Cardiac muscle cell (in vitro differentiated cells and primary cell): ENCODE measurements around the gene FOSL1. TPM values are rescaled to one million over a fixed set of nuclear protein-coding genes. Genes with fewer than 3 reads are reported as not detected.
"Not testable (repeated sequence)": the region's sequence is repeated elsewhere in the genome, so short reads cannot be mapped to it uniquely, and the experiment has no call there.

Experiments used
- DNase-seq, 2 donors: peaks; one replicate each; pipeline versions ENCODE4 v3.0.0 to v3.0.0-alpha.2; 2010 to 2017; ENCODE audit warnings: low read depth in 1 of 2, low spot score in 1 of 2
- H3K27ac ChIP-seq: fragments of 200-600 bp; sonication (generic); 2 replicates; pipeline ENCODE4 v1.5.1; 2016
- H3K27me3 ChIP-seq: fragments of 200-600 bp; sonication (generic); 2 replicates; pipeline ENCODE4 v1.6.0; 2016; ENCODE audit warnings: control low read depth
- H3K36me3 ChIP-seq: fragments of 200-600 bp; sonication (generic); 2 replicates; pipeline ENCODE4 v1.5.1; 2016; ENCODE audit warnings: control low read depth
- H3K4me1 ChIP-seq: fragments of 200-600 bp; sonication (generic); 2 replicates; pipeline ENCODE4 v1.8.1; 2017; ENCODE audit warnings: low read depth, mild to moderate bottlenecking, mixed run types
- H3K4me3 ChIP-seq: fragments of 200-600 bp; sonication (generic); 2 replicates; pipeline ENCODE4 v1.5.1; 2016; ENCODE audit warnings: mild to moderate bottlenecking
- H3K9me3 ChIP-seq: fragments of 200-600 bp; sonication (generic); 2 replicates; pipeline ENCODE4 v1.5.1; 2017; ENCODE audit warnings: low read depth, mild to moderate bottlenecking, control low read depth
- polyA plus RNA-seq: library from polyadenylated mRNA; unstranded; fragments of >200 nt; fragmentation: Nextera tagmentation; extraction: Ambion mirVana; gene quantifications from 2 replicates; pipeline ENCODE4 v1.2.1, GENCODE V29; 2016
- total RNA-seq: library from RNA; depleted of rRNA; stranded (reverse); fragments of >200 nt; gene quantifications from 2 replicates; pipeline ENCODE4 v1.2.3, GENCODE V29; 2016
- TF ChIP-seq, protein P1 (sequence below): IDR thresholded peaks from 2 replicates; pipeline ENCODE4 v1.5.1; 2012; ENCODE audit warnings: low read depth, mild to moderate bottlenecking, low read length

The FOSL1 gene
- total and polyA plus RNA-seq, 2 experiments from 2014 or later, result 0.21 to 0.60 TPM

GRCh38 chr11:65895482-65895981, 4.7 kb downstream of the FOSL1 start:
- no peaks in the 10 kb centered on the region for H3K36me3 ChIP-seq
- no peak for DNase-seq
- TF ChIP-seq, protein P1, sequence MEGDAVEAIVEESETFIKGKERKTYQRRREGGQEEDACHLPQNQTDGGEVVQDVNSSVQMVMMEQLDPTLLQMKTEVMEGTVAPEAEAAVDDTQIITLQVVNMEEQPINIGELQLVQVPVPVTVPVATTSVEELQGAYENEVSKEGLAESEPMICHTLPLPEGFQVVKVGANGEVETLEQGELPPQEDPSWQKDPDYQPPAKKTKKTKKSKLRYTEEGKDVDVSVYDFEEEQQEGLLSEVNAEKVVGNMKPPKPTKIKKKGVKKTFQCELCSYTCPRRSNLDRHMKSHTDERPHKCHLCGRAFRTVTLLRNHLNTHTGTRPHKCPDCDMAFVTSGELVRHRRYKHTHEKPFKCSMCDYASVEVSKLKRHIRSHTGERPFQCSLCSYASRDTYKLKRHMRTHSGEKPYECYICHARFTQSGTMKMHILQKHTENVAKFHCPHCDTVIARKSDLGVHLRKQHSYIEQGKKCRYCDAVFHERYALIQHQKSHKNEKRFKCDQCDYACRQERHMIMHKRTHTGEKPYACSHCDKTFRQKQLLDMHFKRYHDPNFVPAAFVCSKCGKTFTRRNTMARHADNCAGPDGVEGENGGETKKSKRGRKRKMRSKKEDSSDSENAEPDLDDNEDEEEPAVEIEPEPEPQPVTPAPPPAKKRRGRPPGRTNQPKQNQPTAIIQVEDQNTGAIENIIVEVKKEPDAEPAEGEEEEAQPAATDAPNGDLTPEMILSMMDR, result no peak
- H3K27me3 ChIP-seq, result peaks cover 52% of the 10 kb centered on the region
- no peak overlapping the region for H3K27ac ChIP-seq
- peaks cover 12% of the 10 kb centered on the region for H3K4me1 ChIP-seq
- no peak overlapping the region for H3K4me3 ChIP-seq
- H3K9me3 ChIP-seq, result no peaks in the 10 kb centered on the region

DNA sequence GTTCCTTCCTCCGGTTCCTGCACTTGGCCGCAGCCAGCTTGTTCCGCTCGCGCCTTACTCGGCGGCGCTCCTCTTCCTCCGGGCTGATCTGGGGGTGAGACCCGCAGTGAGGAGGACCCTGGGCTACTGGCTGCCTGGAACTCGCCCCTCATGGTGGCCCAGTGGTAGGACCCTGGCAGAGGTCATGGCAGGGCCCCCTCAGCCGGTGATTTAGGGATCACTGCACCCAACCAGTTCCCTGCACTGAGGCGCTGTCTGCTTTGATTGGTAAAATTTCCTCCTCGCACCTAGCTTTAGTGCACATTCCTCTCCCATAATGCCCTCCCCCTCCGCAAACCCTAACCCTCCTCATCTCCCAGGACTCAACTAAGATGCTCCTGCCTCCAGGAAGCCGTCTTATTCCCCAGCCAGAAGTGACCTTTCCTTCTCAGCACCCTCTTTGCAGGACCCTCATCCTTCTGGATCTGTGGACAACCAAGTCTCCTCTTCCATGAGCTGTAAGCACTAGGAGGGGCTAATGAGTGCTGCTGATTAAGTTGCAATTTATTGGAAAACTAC, 6.1 kb downstream of the FOSL1 start:
- Histone ChIP-seq H3K4me3 (no peak overlapping the region), H3K4me1 (peaks cover 22% of the 10 kb centered on the region), H3K9me3 (no peaks in the 10 kb centered on the region), H3K27ac (no peak overlapping the region), H3K27me3 (peaks cover 38% of the 10 kb centered on the region), H3K36me3 (no peaks in the 10 kb centered on the region)
- DNase-seq, result no peak
- TF ChIP-seq, protein P1, result no peak

DNA sequence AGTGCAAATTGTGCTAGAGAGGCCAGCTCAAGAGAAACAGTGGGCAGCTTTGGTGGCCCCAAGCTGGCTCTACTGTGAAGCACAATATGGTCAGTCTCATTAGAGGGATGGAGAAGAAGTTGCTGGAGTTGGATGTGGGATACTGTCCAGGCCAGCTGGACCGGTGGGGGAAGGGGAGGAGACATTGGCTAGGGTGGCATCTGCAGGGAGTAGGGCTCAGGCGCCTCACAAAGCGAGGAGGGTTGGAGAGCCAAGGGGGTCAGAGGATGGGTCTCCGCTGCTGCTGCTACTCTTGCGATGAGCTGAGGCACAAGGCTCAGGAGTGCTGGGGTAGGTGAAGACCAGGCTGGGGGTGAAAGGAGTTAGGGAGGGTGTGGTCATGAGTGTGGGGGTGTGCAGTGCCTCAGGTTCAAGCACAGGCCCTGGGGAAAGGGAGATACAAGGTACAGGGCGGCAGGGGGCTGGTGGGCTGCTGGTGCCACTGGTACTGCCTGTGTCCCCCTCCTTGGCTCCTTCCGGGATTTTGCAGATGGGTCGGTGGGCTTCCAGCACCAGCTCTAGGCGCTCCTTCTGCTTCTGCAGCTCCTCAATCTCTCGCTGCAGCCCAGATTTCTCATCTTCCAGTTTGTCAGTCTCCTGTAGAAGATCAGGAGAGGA, 7.4 kb downstream of the FOSL1 start:
- Histone ChIP-seq H3K4me1 (peaks cover 23% of the 10 kb centered on the region), H3K4me3 (no peak overlapping the region), H3K36me3 (no peaks in the 10 kb centered on the region), H3K9me3 (no peaks in the 10 kb centered on the region), H3K27me3 (peaks cover 25% of the 10 kb centered on the region), H3K27ac (peak overlapping the region; percentile 76)
- TF ChIP-seq, protein P1, result no peak
- no peak for DNase-seq

- not testable (repeated sequence) for DNase-seq, H3K36me3 ChIP-seq, H3K9me3 ChIP-seq
- peaks cover 23% of the 10 kb centered on the region for H3K4me1 ChIP-seq
- peak overlapping the region; percentile 57 for H3K4me3 ChIP-seq
- H3K27ac ChIP-seq, result peak overlapping the region; percentile 76
- peaks cover 18% of the 10 kb centered on the region for H3K27me3 ChIP-seq
These were observed 8.0 kb downstream of the FOSL1 start for GRCh38 chr11:65892137-65892540.

GRCh38 chr11:65891219-65892136, 8.7 kb downstream of the FOSL1 start:
- TF ChIP-seq, protein P1, result peak; percentile 35
- Histone ChIP-seq H3K4me3 (peak overlapping the region; percentile 57), H3K27me3 (peaks cover 12% of the 10 kb centered on the region), H3K9me3 (no peaks in the 10 kb centered on the region), H3K27ac (peak overlapping the region; percentile 76), H3K4me1 (peaks cover 23% of the 10 kb centered on the region), H3K36me3 (no peaks in the 10 kb centered on the region)
- DNase-seq, result peak; percentile 40 to 52
